Thoracic aorta (tissue), 2 donors: ENCODE results near the gene GRIK4. TPM values are rescaled to one million over a fixed set of nuclear protein-coding genes. Genes with fewer than 3 reads are reported as not detected.

Source experiments
- ATAC-seq: fragments of 150-250 bp; one replicate; pipeline ENCODE4 v1.8.0; 2017; ENCODE audit warnings: low read depth; ENCODE audit not compliant: insufficient number of reproducible peaks, low FRiP score
- DNase-seq: peaks from one replicate; pipeline ENCODE4 v3.0.0-alpha.2; 2020; ENCODE audit warnings: low spot score
- H3K27ac ChIP-seq, 2 donors: fragments of 200-600 bp; sonication (generic); 1 replicate in 1 of 2; 2 replicates in 1 of 2; pipeline ENCODE4 v1.5.1; 2016; ENCODE audit warnings: mild to moderate bottlenecking in 2 of 2, moderate library complexity in 2 of 2
- H3K27me3 ChIP-seq: fragments of 200-600 bp; sonication (generic); replicated peaks from 2 replicates; pipeline ENCODE4 v1.6.0; 2016; ENCODE audit warnings: mild to moderate bottlenecking; ENCODE audit not compliant: insufficient read depth
- H3K36me3 ChIP-seq: fragments of 200-600 bp; sonication (generic); one replicate; pipeline ENCODE4 v1.5.1; 2016
- H3K4me1 ChIP-seq, 2 donors: fragments of 200-600 bp; sonication (generic); 1 replicate in 1 of 2; 2 replicates in 1 of 2; pipeline versions ENCODE4 v1.5.1 to v1.6.0; 2016; ENCODE audit warnings: low read depth in 2 of 2, mild to moderate bottlenecking in 1 of 2; ENCODE audit not compliant: control insufficient read depth in 1 of 2
- H3K4me3 ChIP-seq: fragments of 200-600 bp; sonication (generic); 2 replicates; pipeline ENCODE4 v1.5.1; 2016; ENCODE audit warnings: mild to moderate bottlenecking
- H3K9me3 ChIP-seq: fragments of 200-600 bp; sonication (generic); 2 replicates; pipeline ENCODE4 v1.5.1; 2016
- CTCF ChIP-seq: fragments of 200-600 bp; sonication (generic); IDR thresholded peaks from one replicate; pipeline ENCODE4 v1.5.1; 2019; ENCODE audit warnings: antibody characterized with exemption
- total RNA-seq, 2 donors: library from RNA; depleted of rRNA; stranded (reverse); fragments of >200 nt; gene quantifications; one replicate each; pipeline versions ENCODE4 v1.1.0 to v1.2.3, GENCODE V29; 2016

Gene GRIK4
- total RNA-seq, 2 donors from 2014 or later: not detected

GRCh38 chr11:120819437-120820365, 308.2 kb downstream of the GRIK4 start:
- ATAC-seq: no peak
- DNase-seq: no peak
- TF ChIP-seq CTCF: no peak
- Histone ChIP-seq H3K4me1 (peaks cover 0 to 8% of the 10 kb centered on the region in 2 donors), H3K4me3 (no peak overlapping the region), H3K36me3 (no peaks in the 10 kb centered on the region), H3K27me3 (no peaks in the 10 kb centered on the region), H3K27ac (no peak overlapping the region), H3K9me3 (no peaks in the 10 kb centered on the region)

GRCh38 chr11:120823159-120823558, 311.6 kb downstream of the GRIK4 start:
- ATAC-seq (no peak), DNase-seq (no peak)
- Histone ChIP-seq H3K4me3 (no peak overlapping the region), H3K4me1 (no peaks in the 10 kb centered on the region), H3K27me3 (no peaks in the 10 kb centered on the region), H3K9me3 (no peaks in the 10 kb centered on the region), H3K27ac (no peak overlapping the region), H3K36me3 (no peaks in the 10 kb centered on the region)
- no peak for TF ChIP-seq CTCF

- no peak for DNase-seq
- H3K27me3 ChIP-seq: no peaks in the 10 kb centered on the region
- H3K4me1 ChIP-seq: no peaks in the 10 kb centered on the region
- H3K4me3 ChIP-seq: no peak overlapping the region
- no peak for TF ChIP-seq CTCF
- no peak overlapping the region for H3K27ac ChIP-seq
- H3K9me3 ChIP-seq: no peaks in the 10 kb centered on the region
- ATAC-seq: no peak
- H3K36me3 ChIP-seq: no peaks in the 10 kb centered on the region
Observed at GRCh38 chr11:120824242-120824641, 312.7 kb downstream of the GRIK4 start.

GRCh38 chr11:120827198-120827597, 315.6 kb downstream of the GRIK4 start:
- DNase-seq: no peak
- TF ChIP-seq CTCF: no peak
- Histone ChIP-seq H3K9me3 (no peaks in the 10 kb centered on the region), H3K27ac (no peak overlapping the region), H3K27me3 (no peaks in the 10 kb centered on the region), H3K4me3 (no peak overlapping the region), H3K4me1 (no peaks in the 10 kb centered on the region), H3K36me3 (no peaks in the 10 kb centered on the region)
- no peak for ATAC-seq

GRCh38 chr11:120827820-120828219, 316.3 kb downstream of the GRIK4 start:
- Histone ChIP-seq H3K4me3 (no peak overlapping the region), H3K36me3 (no peaks in the 10 kb centered on the region), H3K4me1 (no peaks in the 10 kb centered on the region), H3K27me3 (no peaks in the 10 kb centered on the region), H3K9me3 (no peaks in the 10 kb centered on the region), H3K27ac (no peak overlapping the region)
- ATAC-seq: no peak
- DNase-seq: no peak
- TF ChIP-seq CTCF: no peak
